BLaER1 treated with 17β-estradiol and CSF1 and Interleukin-3, amounts not matched to agents 10 nM and 100 nM (cell line): ENCODE results near the gene KIAA1549.
"Not testable (repeated sequence)": the region's sequence is repeated elsewhere in the genome, so short reads cannot be mapped to it uniquely, and the experiment has no call there.

ENCODE experiments used
- H3K27ac ChIP-seq, 11 experiments: shearing (Covaris generic); formaldehyde crosslinking; 2 replicates each; pipeline ENCODE4 v1.8.1; 2022
- H3K27me3 ChIP-seq, 11 experiments: shearing (Covaris generic); formaldehyde crosslinking; 2 replicates each; pipeline ENCODE4 v1.8.1; 2022
- H3K36me3 ChIP-seq, 11 experiments: shearing (Covaris generic); formaldehyde crosslinking; 2 replicates each; pipeline ENCODE4 v1.8.1; 2022
- H3K4me1 ChIP-seq, 10 experiments: shearing (Covaris generic); formaldehyde crosslinking; 2 replicates each; pipeline ENCODE4 v1.8.1; 2022
- H3K4me2 ChIP-seq, 11 experiments: shearing (Covaris generic); formaldehyde crosslinking; 2 replicates each; pipeline ENCODE4 v1.8.1; 2022
- H3K4me3 ChIP-seq, 10 experiments: shearing (Covaris generic); formaldehyde crosslinking; 2 replicates each; pipeline ENCODE4 v1.8.1; 2022
- H3K9ac ChIP-seq, 11 experiments: shearing (Covaris generic); formaldehyde crosslinking; 2 replicates each; pipeline ENCODE4 v1.8.1; 2022
- H3K9me3 ChIP-seq, 11 experiments: shearing (Covaris generic); formaldehyde crosslinking; replicated peaks in 1 of 11; 2 replicates each; pipeline ENCODE4 v1.8.1; 2022
- H4K20me1 ChIP-seq, 11 experiments: shearing (Covaris generic); formaldehyde crosslinking; 2 replicates each; pipeline ENCODE4 v1.8.1; 2022
- Cebpa-rat ChIP-seq, 11 experiments: shearing (Covaris generic); IDR thresholded peaks; 2 replicates each; pipeline ENCODE4 v1.8.1; 2022

Gene KIAA1549

GRCh38 chr7:138809346-138809745, 171.8 kb downstream of the KIAA1549 start:
- no peak overlapping the region for H3K4me3 ChIP-seq
- TF ChIP-seq Cebpa-rat (IDR thresholded peaks at IDR 0.05): no peak
- no peak overlapping the region for H3K9ac ChIP-seq
- no peaks in the 10 kb centered on the region for H4K20me1 ChIP-seq
- H3K9me3 ChIP-seq: peaks cover 0 to 7% (median 0%) of the 10 kb centered on the region in 11 experiments; a peak in 2 of 22 replicates
- H3K27ac ChIP-seq: no peak overlapping the region
- no peak overlapping the region for H3K4me2 ChIP-seq
- no peaks in the 10 kb centered on the region for H3K27me3 ChIP-seq
- no peaks in the 10 kb centered on the region for H3K36me3 ChIP-seq
- no peaks in the 10 kb centered on the region for H3K4me1 ChIP-seq

GRCh38 chr7:138804618-138805017, 176.6 kb downstream of the KIAA1549 start:
- Histone ChIP-seq H3K36me3 (no peaks in the 10 kb centered on the region), H3K27ac (no peak overlapping the region), H4K20me1 (no peaks in the 10 kb centered on the region), H3K9ac (no peak overlapping the region), H3K27me3 (no peaks in the 10 kb centered on the region), H3K4me2 (no peak overlapping the region), H3K4me1 (no peaks in the 10 kb centered on the region), H3K9me3 (peaks cover 0 to 7% (median 0%) of the 10 kb centered on the region in 11 experiments; a peak in 2 of 22 replicates), H3K4me3 (no peak overlapping the region)
- no peak for TF ChIP-seq Cebpa-rat (IDR thresholded peaks at IDR 0.05)

- no peaks in the 10 kb centered on the region for H3K4me1 ChIP-seq
- no peak for TF ChIP-seq Cebpa-rat (IDR thresholded peaks at IDR 0.05)
- no peak overlapping the region for H3K4me3 ChIP-seq
- no peak overlapping the region for H3K9ac ChIP-seq
- no peaks in the 10 kb centered on the region for H4K20me1 ChIP-seq
- H3K36me3 ChIP-seq: no peaks in the 10 kb centered on the region
- H3K27ac ChIP-seq: no peak overlapping the region
- peaks cover 0 to 3% (median 0%) of the 10 kb centered on the region in 11 experiments; a peak in 2 of 22 replicates for H3K9me3 ChIP-seq
- no peak overlapping the region for H3K4me2 ChIP-seq
- no peaks in the 10 kb centered on the region for H3K27me3 ChIP-seq
Measured at GRCh38 chr7:138802706-138803105, 178.5 kb downstream of the KIAA1549 start.

- no peak overlapping the region for H3K4me3 ChIP-seq
- no peaks in the 10 kb centered on the region for H4K20me1 ChIP-seq
- no peaks in the 10 kb centered on the region; a peak in 1 of 22 replicates for H3K9me3 ChIP-seq
- no peaks in the 10 kb centered on the region for H3K27me3 ChIP-seq
- no peak overlapping the region for H3K27ac ChIP-seq
- no peaks in the 10 kb centered on the region for H3K4me1 ChIP-seq
- no peak for TF ChIP-seq Cebpa-rat (IDR thresholded peaks at IDR 0.05)
- no peak overlapping the region for H3K4me2 ChIP-seq
- no peak overlapping the region for H3K9ac ChIP-seq
- no peaks in the 10 kb centered on the region for H3K36me3 ChIP-seq
Measured at GRCh38 chr7:138801256-138801655, 179.9 kb downstream of the KIAA1549 start.

GRCh38 chr7:138799336-138800000, 181.7 kb downstream of the KIAA1549 start:
- no peaks in the 10 kb centered on the region for H3K36me3 ChIP-seq
- H4K20me1 ChIP-seq: no peaks in the 10 kb centered on the region
- H3K4me1 ChIP-seq: no peaks in the 10 kb centered on the region
- no peak overlapping the region for H3K27ac ChIP-seq
- H3K27me3 ChIP-seq: no peaks in the 10 kb centered on the region
- no peak overlapping the region for H3K9ac ChIP-seq
- no peaks in the 10 kb centered on the region; a peak in 1 of 22 replicates for H3K9me3 ChIP-seq
- H3K4me3 ChIP-seq: no peak overlapping the region
- no peak overlapping the region for H3K4me2 ChIP-seq
- no peak for TF ChIP-seq Cebpa-rat (IDR thresholded peaks at IDR 0.05)

GRCh38 chr7:138798836-138799235, 182.4 kb downstream of the KIAA1549 start:
- H3K9ac ChIP-seq: no peak overlapping the region
- H3K4me1 ChIP-seq: no peaks in the 10 kb centered on the region
- no peaks in the 10 kb centered on the region for H3K27me3 ChIP-seq
- H3K9me3 ChIP-seq: no peaks in the 10 kb centered on the region; a peak in 1 of 22 replicates
- no peak overlapping the region for H3K4me2 ChIP-seq
- no peak overlapping the region for H3K4me3 ChIP-seq
- no peak for TF ChIP-seq Cebpa-rat (IDR thresholded peaks at IDR 0.05)
- no peaks in the 10 kb centered on the region for H4K20me1 ChIP-seq
- H3K27ac ChIP-seq: no peak overlapping the region
- no peaks in the 10 kb centered on the region for H3K36me3 ChIP-seq

GRCh38 chr7:138797715-138798320, 183.4 kb downstream of the KIAA1549 start, which contains the start of the genes ATP6V0A4 and TMEM213:
ATP6V0A4 (minus strand) TSS chr7:138798196; CDS start chr7:138771247, 26,949 bp downstream.
TMEM213 (plus strand) TSS chr7:138797994; CDS start chr7:138798105, 111 bp downstream.
- Histone ChIP-seq H3K4me1 (no peaks in the 10 kb centered on the region), H3K27me3 (no peaks in the 10 kb centered on the region), H3K36me3 (no peaks in the 10 kb centered on the region), H3K9me3 (no peaks in the 10 kb centered on the region; a peak in 1 of 22 replicates), H4K20me1 (no peaks in the 10 kb centered on the region), H3K9ac (no peak within 1 kb of the TSS), H3K27ac (no peak within 1 kb of the TSS), H3K4me2 (no peak within 1 kb of the TSS), H3K4me3 (no peak within 1 kb of the TSS)
- no peak for TF ChIP-seq Cebpa-rat (IDR thresholded peaks at IDR 0.05)

- not testable (repeated sequence) for H3K4me2 ChIP-seq, H3K9me3 ChIP-seq, H3K27ac ChIP-seq, H3K4me3 ChIP-seq, H3K36me3 ChIP-seq, H3K27me3 ChIP-seq, H3K4me1 ChIP-seq, H3K9ac ChIP-seq, H4K20me1 ChIP-seq
Measured at GRCh38 chr7:138797046-138797445, 184.1 kb downstream of the KIAA1549 start.

GRCh38 chr7:138796038-138796615, 185.1 kb downstream of the KIAA1549 start:
- Histone ChIP-seq H3K36me3 (no peaks in the 10 kb centered on the region), H3K4me1 (no peaks in the 10 kb centered on the region), H3K27ac (no peak overlapping the region), H3K4me2 (no peak overlapping the region), H3K9me3 (no peaks in the 10 kb centered on the region; a peak in 1 of 22 replicates), H3K9ac (no peak overlapping the region), H3K4me3 (no peak overlapping the region), H4K20me1 (no peaks in the 10 kb centered on the region), H3K27me3 (no peaks in the 10 kb centered on the region)
- TF ChIP-seq Cebpa-rat (IDR thresholded peaks at IDR 0.05): no peak
